ENCODE data around the gene SERAC1. TPM values are rescaled to one million over a fixed set of nuclear protein-coding genes. Genes with fewer than 3 reads are reported as not detected.

The SERAC1 gene
- total RNA-seq, 2 experiments from 2014 or later, result 1.4 to 2.5 TPM

DNA sequence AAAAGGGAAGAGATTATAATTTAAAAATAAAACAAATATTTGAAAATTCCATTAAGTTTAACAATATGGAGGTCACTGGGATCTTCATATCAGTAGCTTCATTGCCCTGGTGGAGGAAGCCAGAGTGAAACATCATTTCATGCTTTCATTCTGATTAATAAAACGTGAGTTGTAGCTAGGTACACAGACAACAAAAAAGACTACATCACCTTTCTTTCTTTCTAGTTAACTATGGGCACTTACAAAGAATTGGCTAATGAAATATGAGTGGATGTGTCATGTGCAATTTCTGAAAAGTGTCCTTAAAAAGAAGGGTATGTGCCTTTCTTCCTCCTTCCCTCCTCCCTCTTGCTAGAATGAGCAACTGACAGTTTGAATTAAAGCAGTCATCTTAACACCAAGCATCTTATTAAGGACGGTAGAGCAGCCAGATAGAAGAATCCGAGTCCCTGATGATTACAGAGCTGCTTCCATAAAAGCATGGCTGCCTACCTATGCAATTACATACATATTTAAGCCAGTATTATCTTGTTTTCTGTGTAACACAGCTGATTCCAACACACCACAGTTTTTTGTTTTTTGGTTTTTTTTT, 3.4 kb downstream of the SERAC1 start:
- intact Hi-C loops (cut with DNase I, micrococcal nuclease), result loop anchor here in 1 of 2 experiments (5.0 kb wide), 2 partner anchors 342 to 782 kb away; partner anchors contain the start of genes SNX9 and ZDHHC14
- Histone ChIP-seq H3K27ac (ENCODE audit: low read depth in 1 of 2, low read length in 2 of 2) (no peak overlapping the region), H3K9me3 (ENCODE audit: control insufficient read depth in 1 of 2, insufficient read depth in 1 of 2, low read length in 2 of 2) (no peaks in the 10 kb centered on the region), H3K36me3 (ENCODE audit: insufficient read depth, low read length) (no peaks in the 10 kb centered on the region), H3K27me3 (ENCODE audit: control insufficient read depth in 1 of 2, insufficient read depth in 2 of 2, low read length in 2 of 2) (no peaks in the 10 kb centered on the region), H3K4me3 (ENCODE audit: low read length) (no peak overlapping the region), H3K4me1 (ENCODE audit: insufficient read depth, low read length) (peaks cover 14% of the 10 kb centered on the region)
- no peaks in the 10 kb centered on the region for H3K27me3 Mint-ChIP-seq
- peaks cover 8% of the 10 kb centered on the region for H3K36me3 Mint-ChIP-seq (ENCODE audit: low read depth)
- no peak overlapping the region for H3K27ac Mint-ChIP-seq
- peaks cover 13% of the 10 kb centered on the region for H3K4me1 Mint-ChIP-seq (ENCODE audit: low read depth)
- CTCF ChIA-PET, result no interaction called here
- ATAC-seq (ENCODE audit: poor library complexity) (no peak), DNase-seq (no peak)
- TF ChIP-seq, protein P1, sequence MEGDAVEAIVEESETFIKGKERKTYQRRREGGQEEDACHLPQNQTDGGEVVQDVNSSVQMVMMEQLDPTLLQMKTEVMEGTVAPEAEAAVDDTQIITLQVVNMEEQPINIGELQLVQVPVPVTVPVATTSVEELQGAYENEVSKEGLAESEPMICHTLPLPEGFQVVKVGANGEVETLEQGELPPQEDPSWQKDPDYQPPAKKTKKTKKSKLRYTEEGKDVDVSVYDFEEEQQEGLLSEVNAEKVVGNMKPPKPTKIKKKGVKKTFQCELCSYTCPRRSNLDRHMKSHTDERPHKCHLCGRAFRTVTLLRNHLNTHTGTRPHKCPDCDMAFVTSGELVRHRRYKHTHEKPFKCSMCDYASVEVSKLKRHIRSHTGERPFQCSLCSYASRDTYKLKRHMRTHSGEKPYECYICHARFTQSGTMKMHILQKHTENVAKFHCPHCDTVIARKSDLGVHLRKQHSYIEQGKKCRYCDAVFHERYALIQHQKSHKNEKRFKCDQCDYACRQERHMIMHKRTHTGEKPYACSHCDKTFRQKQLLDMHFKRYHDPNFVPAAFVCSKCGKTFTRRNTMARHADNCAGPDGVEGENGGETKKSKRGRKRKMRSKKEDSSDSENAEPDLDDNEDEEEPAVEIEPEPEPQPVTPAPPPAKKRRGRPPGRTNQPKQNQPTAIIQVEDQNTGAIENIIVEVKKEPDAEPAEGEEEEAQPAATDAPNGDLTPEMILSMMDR (IDR thresholded peaks at IDR 0.05), result no peak
- H3K9me3 Mint-ChIP-seq, result no peaks in the 10 kb centered on the region
- H3K4me3 Mint-ChIP-seq, result no peak overlapping the region
- POLR2A ChIA-PET, result no interaction called here

DNA sequence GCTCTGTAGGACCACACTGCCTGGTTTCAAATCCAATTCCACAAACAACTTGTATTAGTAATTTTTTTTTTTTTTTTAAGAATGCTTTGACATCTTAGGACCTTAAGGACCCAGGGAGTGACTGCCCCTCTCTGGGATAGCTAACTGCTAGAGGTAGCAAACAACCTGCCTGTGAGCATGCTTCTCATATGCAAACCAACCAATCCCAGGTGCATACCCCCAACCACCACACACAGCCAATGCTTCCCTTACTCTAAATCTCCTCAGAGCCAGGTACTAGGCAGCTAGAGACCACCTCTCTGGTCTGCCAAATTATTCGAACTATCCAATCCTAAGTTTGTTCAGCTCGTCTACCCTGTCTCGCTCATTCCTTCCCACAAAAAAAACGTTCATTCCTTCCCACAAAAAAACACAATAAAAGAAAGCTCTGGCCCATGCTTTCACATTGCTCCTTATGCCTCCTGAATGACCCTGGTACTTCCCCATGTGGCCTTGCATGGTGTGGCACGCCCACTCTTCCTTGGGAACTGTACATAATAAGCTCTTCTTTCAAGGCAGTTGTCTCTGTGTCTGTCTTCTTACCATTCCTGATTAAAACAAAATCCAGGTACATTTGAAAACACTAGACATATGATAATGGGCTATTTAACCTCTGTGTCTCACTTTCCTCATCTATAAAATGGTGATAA, 6.4 kb downstream of the SERAC1 start:
- Histone ChIP-seq H3K9me3 (ENCODE audit: control insufficient read depth in 1 of 2, insufficient read depth in 1 of 2, low read length in 2 of 2) (no peaks in the 10 kb centered on the region), H3K27ac (ENCODE audit: low read depth in 1 of 2, low read length in 2 of 2) (no peak overlapping the region), H3K27me3 (ENCODE audit: control insufficient read depth in 1 of 2, insufficient read depth in 2 of 2, low read length in 2 of 2) (no peaks in the 10 kb centered on the region), H3K36me3 (ENCODE audit: insufficient read depth, low read length) (no peaks in the 10 kb centered on the region), H3K4me3 (ENCODE audit: low read length) (no peak overlapping the region), H3K4me1 (ENCODE audit: insufficient read depth, low read length) (no peaks in the 10 kb centered on the region)
- Mint-ChIP-seq H3K27ac (no peak overlapping the region), H3K9me3 (no peaks in the 10 kb centered on the region), H3K4me3 (no peak overlapping the region), H3K4me1 (ENCODE audit: low read depth) (peaks cover 2% of the 10 kb centered on the region), H3K36me3 (ENCODE audit: low read depth) (peaks cover 11% of the 10 kb centered on the region), H3K27me3 (no peaks in the 10 kb centered on the region)
- CTCF ChIA-PET, result no interaction called here
- no peak for DNase-seq
- TF ChIP-seq, protein P1 (IDR thresholded peaks at IDR 0.05), result no peak
- no peak for ATAC-seq (ENCODE audit: poor library complexity)
- intact Hi-C loops (cut with DNase I, micrococcal nuclease), result no loop called here
- POLR2A ChIA-PET, result no interaction called here

DNA sequence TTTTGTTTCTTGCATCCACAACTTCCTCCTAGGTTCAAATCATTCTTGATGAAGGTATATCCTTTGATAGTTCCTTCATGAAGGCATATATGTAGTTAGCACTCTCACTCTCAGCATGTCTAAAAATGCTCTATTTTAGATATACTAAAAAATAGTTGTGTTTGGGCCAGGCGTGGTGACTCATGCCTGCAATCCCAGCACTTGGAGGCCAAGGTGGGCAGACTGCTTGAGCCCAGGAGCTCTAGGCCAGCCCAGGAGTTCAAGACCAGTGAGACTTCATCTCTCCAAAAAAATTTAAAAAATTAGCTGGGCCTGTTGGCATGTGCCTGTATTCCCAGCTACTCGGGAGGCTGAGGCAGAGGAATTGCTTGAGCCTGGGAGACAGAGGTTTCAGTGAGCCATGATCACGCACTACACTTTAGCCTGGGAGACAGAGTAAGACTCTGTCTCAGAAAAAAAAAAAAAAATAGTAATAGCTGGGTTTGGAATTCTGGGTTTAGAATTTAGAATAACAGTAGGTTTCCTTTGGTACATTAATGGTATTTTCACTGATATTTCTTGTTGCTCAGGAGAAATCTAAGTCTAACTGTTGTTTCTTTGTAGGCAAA, 7.0 kb downstream of the SERAC1 start:
- ChIA-PET POLR2A (no interaction called here), CTCF (no interaction called here)
- TF ChIP-seq, protein P1 (IDR thresholded peaks at IDR 0.05), result no peak
- ATAC-seq (ENCODE audit: poor library complexity), result no peak
- H3K9me3 ChIP-seq (ENCODE audit: control insufficient read depth in 1 of 2, insufficient read depth in 1 of 2, low read length in 2 of 2), result no peaks in the 10 kb centered on the region
- DNase-seq, result no peak
- H3K4me1 ChIP-seq (ENCODE audit: insufficient read depth, low read length), result no peaks in the 10 kb centered on the region
- Mint-ChIP-seq H3K27me3 (no peaks in the 10 kb centered on the region), H3K9me3 (no peaks in the 10 kb centered on the region), H3K4me3 (no peak overlapping the region), H3K27ac (no peak overlapping the region), H3K36me3 (ENCODE audit: low read depth) (peaks cover 11% of the 10 kb centered on the region), H3K4me1 (ENCODE audit: low read depth) (no peaks in the 10 kb centered on the region)
- intact Hi-C loops (cut with DNase I, micrococcal nuclease), result no loop called here
- no peaks in the 10 kb centered on the region for H3K36me3 ChIP-seq (ENCODE audit: insufficient read depth, low read length)
- H3K27ac ChIP-seq (ENCODE audit: low read depth in 1 of 2, low read length in 2 of 2), result no peak overlapping the region
- H3K27me3 ChIP-seq (ENCODE audit: control insufficient read depth in 1 of 2, insufficient read depth in 2 of 2, low read length in 2 of 2), result no peaks in the 10 kb centered on the region
- H3K4me3 ChIP-seq (ENCODE audit: low read length), result no peak overlapping the region

Data from CD4-positive, alpha-beta T cell (primary cell).